ENCODE results near the gene HDGFL2.

Gene HDGFL2

GRCh38 chr19:4445963-4446703, 26.0 kb upstream of the HDGFL2 start:
- DNase-seq (ENCODE audit: low spot score), result no peak

DNA sequence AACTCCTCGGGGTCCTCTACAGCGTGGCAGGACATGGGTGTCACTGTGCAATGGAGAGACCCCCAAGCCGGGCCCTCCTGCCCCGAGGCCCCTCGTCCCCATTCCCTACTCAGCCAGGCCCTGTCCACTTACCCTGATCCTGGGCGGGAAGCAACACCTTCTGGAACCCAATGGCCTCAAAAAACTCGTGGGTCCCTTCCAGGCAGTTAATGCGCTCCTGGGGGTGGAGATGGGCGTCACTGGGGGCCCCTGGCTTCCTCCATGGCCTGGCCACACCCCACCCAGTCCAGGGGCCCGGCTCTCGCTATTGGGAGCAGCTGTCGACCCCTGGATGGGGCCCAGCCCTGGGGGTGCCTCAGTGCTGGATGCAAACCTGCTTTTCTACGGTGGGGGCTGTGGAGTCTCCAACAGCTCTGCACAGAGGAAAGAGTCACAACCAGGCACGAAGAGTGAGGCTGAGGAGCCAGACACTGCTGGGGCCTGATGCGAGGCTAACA, 25.3 kb upstream of the HDGFL2 start:
- DNase-seq (ENCODE audit: low spot score), result no peak

GRCh38 chr19:4447327-4448146, 24.6 kb upstream of the HDGFL2 start:
- no peak for DNase-seq (ENCODE audit: low spot score)

- no peak for DNase-seq (ENCODE audit: low spot score)
Measured at GRCh38 chr19:4448147-4448985, 23.7 kb upstream of the HDGFL2 start.

- peak; percentile 78 for DNase-seq (ENCODE audit: low spot score)
Measured at GRCh38 chr19:4449022-4449638, 23.0 kb upstream of the HDGFL2 start.

GRCh38 chr19:4449639-4450028, 22.5 kb upstream of the HDGFL2 start:
- DNase-seq (ENCODE audit: low spot score), result no peak

GRCh38 chr19:4452230-4452990, 19.7 kb upstream of the HDGFL2 start:
- DNase-seq (ENCODE audit: low spot score), result peak; percentile 63

GRCh38 chr19:4453232-4454179, 18.6 kb upstream of the HDGFL2 start:
- peak; percentile 64 for DNase-seq (ENCODE audit: low spot score)

- peak; percentile 76 for DNase-seq (ENCODE audit: low spot score)
Measured at GRCh38 chr19:4454747-4455718, 17.1 kb upstream of the HDGFL2 start.

- peak; percentile 71 for DNase-seq (ENCODE audit: low spot score)
Measured at GRCh38 chr19:4455719-4456475, 16.2 kb upstream of the HDGFL2 start.

GRCh38 chr19:4456476-4456842, 15.6 kb upstream of the HDGFL2 start:
- peak; percentile 70 for DNase-seq (ENCODE audit: low spot score)

GRCh38 chr19:4456843-4457653, 15.0 kb upstream of the HDGFL2 start:
- peak; percentile 90 for DNase-seq (ENCODE audit: low spot score)

DNA sequence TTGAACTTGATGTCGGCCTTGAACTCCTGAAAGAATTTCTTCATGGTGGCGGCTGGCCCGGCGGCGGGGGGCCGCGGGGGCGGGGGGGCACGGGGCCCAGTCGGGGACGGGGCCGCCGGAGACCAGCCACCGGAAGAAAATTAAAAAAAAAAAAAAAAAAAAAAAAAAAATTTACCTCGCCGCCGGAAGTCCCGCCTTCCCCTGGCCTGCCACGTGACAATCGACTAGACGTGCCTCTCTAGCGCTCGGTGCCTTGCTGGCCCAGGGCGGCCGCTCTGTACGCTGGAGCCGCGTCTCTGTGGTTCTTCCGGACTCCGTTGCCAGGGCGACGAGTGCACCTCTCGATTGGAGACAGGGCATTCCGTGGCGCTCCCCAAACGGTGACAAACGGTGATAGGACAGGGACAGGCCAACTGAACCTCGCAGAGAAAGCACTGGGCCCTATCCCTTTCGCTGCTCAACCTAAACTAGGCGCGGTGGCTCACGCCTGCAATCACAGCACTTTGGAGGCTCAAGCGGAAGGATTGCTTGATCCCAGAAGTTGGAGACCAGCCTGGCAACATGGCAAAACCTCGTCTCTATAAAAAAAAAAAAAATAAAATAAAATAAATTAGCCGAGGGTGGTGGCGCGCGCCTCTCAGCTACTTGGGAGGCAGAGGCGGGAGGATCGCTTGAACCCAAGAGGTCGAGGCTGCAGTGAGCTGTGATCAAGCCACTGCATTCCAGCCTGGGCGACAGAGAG, 14.3 kb upstream of the HDGFL2 start, which contains the start of gene UBXN6:
Gene UBXN6, minus strand, starts transcription at position 141 of the 742 bp plus-strand sequence. Its CDS starts 97 bp downstream, at position 44.
- peak; percentile 97 for DNase-seq (ENCODE audit: low spot score)

- DNase-seq (ENCODE audit: low spot score), result no peak
Measured at GRCh38 chr19:4464815-4465581, 7.1 kb upstream of the HDGFL2 start.

- DNase-seq (ENCODE audit: low spot score), result no peak
Measured at GRCh38 chr19:4467835-4468234, 4.3 kb upstream of the HDGFL2 start.
